ENCODE results near the gene TNRC6B.
"Not testable (repeated sequence)": the region's sequence is repeated elsewhere in the genome, so short reads cannot be mapped to it uniquely, and the experiment has no call there.

Gene TNRC6B

DNA sequence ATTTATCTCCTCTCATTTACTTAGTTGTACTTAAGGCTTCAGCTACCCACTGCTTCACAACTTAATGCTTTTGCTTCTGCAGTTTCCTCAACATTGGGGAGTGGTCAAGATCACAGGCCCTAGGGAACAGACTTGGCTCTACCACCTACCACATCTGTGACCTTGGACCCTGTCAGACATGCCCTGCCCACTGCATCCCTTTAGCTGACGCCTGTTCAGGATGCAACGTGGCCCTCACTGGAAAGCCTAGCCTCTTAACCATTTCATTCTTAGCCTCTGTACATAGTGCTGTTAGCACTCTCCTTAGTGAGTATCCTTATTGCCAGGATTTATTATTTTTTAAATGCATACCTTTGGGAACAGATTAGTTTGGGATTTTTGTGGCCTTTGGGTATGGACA, 34.4 kb downstream of the TNRC6B start:
- no peak for DNase-seq

DNA sequence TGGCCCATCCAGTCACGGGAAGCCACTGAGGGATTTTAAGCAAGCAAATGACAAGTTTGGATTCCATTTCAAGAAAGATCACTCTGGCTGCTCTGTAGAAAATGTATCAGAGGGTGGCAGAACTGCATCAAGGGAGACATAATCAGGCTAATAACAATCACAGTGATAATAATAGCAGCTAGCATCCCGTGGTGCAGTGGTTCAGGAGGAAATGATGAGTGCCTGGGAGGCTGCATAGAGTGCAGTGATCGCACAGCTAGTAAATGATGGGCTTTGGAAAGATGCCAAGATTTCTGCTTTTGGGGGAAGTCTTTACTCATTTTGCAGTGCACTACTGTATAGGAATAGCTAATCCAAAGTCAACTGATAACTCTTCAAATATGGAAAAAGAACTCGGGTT, 35.8 kb downstream of the TNRC6B start:
- DNase-seq, result no peak

DNA sequence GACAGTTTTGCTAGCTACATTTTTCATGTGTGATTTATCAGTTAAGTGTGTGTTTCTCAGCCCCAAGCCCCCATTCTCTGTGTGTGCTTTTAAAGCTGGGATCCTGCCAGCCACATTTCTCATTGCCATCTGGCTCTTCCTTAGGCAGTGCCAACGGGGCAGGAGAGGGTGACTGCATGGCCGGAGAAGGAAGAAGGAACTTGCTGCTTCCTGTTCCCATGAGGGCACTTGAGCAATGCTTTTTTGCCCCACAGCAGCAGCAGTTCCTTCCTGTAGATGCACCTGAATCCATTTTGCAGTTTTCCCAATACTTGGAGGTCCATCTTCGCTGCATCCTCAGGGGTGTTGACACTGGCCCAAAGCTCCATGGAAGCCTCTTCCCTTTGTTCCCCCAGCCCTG, 37.5 kb downstream of the TNRC6B start:
- no peak for DNase-seq

DNA sequence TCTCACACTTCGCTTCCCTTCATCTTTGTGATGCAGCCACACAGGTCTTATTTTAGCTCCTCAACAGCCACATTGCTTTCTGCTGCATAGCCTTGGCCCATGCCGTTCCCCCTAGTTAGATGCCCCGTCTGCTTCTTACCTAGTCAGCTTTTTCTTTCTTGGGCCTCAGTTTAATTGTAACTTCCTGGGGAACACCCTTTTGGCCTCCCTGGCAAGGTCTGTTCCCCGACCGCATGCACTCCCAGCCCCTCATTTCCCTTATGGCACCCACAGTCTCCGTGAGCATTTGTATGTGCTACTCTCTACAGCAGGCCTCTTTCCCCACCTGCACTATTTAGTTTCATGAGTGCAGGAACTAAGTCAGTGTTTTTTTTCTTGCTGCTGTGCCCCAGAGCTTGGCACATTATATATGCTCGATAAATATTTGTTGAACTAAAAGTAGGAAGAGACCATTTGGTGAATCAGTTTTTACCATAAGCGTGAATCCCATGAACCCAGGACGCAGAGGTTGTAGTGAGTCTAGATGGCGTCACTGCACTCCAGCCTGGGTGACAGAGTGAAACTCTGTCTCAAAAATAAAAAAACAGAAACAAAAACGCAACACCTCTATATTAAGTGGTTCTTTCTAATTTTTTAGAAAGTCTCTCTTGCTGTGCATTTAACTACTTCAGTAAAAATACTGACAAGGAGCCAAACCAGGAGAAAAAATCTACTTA, 38.5 kb downstream of the TNRC6B start:
- DNase-seq, result no peak

DNA sequence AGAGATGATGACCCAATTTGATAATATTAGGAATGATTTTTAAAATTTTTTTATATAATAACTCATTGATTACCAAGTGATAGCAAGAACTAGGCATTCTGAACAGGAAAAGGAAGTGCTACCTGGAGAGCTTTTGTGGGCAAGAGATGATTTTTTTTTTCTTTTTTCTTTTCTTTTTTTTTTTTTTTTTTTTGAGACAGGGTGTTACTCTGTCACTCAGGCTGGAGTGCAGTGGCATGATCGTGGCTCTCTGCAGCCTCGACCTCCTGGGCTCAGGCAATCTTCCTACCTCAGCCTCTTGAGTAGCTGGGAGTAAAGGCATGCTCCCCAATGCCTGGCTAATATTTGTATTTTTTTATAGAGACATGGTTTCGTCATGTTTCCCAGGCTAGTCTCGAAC, 40.4 kb downstream of the TNRC6B start:
- DNase-seq, result no peak

DNA sequence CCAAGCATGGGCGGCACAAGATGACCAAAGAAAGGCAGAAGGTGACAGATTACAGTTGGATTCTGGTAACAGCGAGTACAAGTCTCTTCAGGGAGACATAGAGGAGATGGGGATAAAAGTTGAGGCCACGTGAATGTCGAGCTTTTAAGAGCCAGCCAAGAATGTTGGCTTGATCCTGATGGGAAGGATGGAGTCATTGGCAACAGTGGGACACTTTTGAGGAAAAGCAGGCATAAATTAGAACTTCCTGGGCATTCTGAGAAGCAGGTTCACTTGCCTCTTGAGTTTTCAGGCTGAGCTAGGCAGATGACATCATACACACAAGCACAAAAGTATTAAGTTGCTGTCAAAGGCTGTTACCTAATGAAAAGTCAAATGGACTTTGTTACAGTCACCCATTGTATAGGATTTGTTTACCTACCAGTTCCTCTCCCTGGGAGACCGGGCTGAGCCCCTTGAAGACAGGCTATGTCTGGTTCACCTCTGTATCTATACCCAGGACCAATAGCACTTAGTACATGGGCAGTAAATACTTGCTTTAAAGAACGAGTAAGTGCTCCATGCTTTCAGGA, 41.1 kb downstream of the TNRC6B start:
- no peak for DNase-seq

DNA sequence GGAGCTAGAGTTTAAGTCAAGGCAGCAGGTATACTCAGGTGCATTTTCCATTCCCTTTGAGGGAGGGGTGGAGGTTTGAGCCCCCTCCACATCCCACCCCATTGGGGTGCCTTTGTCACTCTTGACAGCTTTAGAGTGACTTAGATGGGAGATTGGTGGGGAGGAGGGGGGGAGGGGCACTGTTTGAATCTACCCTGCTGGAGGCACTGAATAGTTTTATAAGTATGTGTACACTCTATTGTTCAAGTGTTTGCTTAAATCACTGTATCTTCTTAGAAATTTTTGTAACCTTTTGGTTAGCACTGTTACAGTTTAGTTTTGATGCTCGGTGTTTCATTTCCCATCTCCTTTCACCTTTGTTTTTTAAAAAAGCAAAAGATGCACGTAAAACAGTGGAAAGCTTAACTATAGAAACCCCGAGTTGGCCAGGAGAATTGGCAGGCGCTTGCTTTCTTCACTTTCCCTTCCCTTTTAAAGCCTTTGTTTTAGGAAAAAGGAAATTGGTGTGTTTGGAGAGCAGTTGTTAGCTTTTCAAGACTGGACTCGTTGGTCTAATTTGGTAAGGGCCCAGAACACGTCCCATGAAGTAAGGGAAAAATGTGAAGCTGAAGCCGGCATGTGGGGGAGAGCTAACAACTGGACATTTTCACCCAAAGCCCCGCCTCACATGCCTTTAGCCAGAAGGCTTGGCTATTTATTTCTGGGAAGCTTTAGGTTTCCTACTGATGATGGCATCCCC, 42.8 kb downstream of the TNRC6B start:
- no peak for DNase-seq

DNA sequence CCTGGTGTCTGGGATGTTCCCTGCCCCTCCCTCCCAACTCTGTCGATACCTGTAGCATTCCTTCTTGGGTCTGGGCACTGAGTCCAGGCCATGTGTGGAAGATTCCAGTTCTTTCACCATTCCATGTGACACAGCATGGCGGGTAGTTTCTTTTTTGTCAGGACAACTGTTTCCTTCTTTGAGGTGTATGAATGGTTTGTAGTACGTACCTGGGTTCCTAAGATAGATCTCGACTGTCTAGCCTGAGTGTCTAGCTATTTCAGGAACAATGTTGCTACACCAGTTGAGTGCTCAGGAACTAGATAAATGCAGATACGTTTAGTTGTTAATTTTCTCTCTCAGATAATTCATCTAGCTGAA, 43.3 kb downstream of the TNRC6B start:
- DNase-seq, result no peak

DNA sequence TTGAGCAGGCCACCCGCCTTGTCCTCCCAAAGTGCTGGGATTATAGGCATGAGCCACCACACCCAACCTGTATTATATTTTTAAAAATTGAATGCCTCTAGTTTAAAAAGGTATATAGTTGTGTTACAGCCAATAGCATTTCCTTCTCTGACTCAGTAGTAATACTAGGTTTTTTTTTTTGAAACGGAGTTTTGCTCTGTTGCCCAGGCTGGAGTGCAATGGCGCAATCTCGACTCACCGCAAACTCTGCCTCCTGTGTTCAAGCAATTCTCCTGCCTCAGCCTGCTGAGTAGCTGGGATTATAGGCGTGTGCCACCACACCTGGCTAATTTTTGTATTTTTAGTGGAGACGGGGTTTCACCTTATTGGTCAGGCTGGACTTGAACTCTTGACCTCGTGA, 45.3 kb downstream of the TNRC6B start:
- DNase-seq, result not testable (repeated sequence)

DNA sequence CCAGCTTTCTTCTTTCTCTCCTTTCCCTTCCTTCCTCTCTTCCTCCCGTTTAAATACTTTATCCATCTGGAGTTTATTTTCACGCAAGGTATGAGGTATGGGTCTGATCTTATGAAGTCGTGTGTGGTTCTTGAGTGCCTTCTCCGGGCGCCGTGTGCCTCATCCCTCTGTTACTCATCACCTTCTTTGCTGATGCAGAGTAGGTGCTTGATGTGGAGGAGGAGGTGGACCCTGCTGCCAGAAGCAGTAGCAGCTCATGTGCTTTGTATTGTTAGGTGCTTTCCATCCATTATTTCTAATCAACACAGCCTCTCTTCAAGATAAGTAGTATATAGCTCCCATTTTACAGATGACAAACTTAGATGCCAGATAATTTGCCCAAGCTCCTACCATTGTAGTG, 47.0 kb downstream of the TNRC6B start:
- DNase-seq, result no peak

DNA sequence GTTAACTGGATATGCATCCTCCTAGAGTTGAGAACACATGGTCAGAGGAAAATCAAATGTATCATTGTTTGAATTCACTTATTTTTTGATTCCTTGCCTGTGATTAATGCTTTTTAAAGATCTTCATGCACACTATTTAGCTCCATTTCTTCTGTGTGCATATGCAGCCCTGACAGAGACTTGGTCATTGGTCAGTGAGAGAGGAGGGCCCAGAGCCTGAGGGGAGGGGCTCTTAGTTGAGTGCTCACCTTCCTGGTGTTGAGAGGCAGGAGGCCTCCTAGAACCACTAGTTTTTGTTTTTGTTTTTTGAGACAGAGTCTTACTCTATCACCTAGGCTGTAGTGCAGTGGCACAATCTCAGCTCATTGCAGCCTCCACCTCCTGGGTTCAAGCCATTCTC, 48.9 kb downstream of the TNRC6B start:
- DNase-seq, result no peak

DNA sequence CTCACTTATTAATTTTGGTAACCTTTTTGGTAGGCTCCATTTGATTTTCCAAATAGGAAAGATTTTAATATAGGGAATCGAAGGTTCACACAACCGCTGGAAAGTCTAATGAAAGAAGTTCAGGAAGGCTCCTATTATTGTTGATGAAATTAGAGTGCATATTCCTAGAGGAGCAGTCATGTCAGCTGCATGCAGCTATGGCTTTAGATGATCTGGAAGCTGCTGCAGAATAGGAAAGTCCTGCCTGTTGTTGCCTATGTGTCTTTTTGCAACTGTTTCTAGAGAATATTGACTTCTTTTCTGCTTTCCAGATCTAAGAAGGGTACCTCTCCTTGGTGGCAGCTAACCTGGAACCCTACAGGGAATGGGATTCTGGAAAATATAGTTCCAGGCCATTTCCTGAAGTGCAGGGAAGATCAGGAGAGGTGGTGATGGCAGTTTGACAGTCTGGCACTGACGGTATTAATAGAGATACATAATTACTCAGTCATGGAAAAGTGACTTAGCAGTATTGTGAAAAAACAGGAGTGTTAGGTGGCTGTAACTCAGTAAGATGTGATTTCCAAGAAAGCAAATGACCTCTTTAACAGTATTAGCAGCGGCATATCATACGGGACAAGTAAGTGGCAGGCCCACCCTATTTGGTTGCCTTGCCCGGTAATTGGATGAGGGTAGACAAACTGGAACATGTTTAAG, 54.0 kb downstream of the TNRC6B start:
- DNase-seq, result no peak

DNA sequence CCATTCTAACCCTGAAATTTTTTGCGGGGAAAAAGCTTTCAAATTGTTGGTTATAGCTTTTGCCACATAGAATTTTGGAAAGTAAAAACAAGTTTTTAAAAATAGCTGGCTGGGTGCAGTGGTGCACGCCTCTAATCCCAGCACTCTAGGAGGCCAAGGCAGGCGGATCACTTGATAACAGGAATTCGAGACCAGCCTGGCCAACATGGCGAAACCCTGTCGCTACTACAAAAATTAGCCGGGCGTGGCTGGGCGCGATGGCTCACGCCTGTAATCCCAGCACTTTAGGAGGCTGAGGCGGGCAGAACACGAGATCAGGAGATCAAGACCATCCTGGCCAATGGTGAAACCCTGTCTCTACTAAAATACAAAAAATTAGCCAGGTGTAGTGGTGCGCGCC, 54.9 kb downstream of the TNRC6B start:
- DNase-seq, result no peak

DNA sequence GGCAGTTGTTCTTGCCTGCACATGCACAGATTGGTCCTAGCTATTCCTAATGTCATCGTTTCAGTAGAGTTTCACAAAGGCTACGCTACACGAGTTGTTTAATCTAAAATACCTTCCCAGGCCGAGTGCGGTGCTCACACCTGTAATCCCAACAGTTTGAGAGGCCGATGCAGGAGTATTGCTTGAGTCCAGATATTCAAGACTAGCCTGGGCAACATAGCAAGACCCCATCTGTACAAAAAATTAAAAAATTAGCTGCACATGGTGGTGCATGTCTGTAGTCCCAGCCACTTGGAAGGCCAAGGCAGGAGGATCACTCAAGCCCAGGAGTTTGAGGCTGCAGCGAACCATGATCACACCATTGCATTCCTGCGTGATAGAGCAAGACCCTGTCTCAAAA, 56.2 kb downstream of the TNRC6B start:
- DNase-seq, result no peak

DNA sequence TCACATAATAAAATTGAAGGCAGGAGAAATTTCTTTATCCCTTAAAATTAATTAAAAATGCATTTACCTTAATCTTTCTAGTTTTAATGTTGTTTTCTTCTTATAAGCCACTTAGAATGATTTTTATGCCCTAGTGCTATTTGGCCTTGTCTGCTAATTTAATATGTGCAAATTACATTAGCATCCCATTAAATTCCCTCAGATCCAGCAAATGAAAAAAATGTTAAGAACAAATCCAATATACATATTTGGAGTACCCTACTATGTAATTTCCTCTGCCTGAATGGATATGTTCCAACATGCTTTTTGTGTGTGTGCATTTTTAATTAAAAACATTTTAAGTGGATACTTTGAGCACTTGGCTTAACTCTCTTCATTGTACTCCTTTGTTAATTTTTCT, 56.9 kb downstream of the TNRC6B start:
- no peak for DNase-seq

DNA sequence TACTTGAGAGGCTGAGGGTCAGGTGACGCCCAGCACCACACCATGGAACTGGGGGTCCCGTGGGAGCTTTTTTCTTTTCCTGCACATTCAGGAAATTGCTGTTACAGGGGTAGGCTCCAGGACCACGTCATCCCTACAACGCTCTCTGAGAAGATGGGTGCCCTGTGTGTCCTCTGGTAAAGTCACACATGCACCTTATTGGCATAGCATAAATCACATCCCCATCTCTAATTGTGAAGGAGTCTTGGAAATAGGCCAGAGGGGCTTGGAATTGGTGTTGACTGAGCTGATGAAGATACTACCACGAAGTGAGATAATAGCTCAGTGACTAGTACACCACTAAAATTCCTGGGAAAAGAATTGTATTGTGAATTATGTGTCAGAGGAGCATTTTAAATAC, 57.6 kb downstream of the TNRC6B start:
- no peak for DNase-seq

DNA sequence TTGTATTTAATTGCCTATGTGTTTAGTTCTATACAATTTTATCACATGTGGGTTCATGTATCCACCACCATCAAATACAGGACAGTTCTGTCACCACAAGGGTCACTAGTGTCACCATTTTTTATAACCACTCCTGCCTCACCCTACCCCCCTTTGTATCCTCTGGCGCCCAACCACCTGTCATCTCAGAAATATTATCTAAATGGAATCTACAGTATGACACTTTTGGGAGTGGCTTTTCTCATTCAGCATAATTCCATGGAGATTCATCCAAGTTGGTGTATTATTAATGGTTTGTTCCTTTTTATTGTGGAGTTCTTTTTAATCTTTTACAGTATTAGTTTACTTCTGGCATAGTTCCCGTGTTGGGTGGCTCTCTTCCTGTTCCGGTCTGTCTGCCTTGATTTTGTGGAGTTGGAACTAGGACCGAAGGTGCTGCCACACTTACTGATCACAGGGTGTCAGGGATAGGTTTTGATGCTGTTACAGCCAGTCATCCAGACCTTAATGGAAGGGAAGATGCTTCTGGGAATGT, 58.5 kb downstream of the TNRC6B start:
- no peak for DNase-seq

DNA sequence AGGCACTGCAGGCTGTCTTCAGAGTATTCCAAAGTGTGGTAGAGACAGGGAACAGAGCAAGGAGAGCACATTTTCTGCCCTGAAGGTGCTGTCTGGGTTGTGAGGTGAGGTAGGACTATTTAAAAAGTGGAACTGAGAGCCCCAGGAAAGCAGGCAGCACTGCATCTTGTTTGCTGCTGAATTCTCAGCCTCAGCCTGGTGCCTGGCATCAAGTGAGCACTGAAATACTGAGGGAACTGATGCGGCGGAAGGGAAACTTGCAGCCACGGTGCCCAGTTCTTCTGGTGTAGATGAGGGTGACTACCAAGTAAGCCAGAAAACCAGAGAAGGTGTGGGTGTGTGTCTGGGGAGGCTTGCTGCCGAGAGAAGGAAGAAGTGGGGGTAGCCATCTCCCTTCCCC, 59.5 kb downstream of the TNRC6B start:
- DNase-seq, result no peak

DNA sequence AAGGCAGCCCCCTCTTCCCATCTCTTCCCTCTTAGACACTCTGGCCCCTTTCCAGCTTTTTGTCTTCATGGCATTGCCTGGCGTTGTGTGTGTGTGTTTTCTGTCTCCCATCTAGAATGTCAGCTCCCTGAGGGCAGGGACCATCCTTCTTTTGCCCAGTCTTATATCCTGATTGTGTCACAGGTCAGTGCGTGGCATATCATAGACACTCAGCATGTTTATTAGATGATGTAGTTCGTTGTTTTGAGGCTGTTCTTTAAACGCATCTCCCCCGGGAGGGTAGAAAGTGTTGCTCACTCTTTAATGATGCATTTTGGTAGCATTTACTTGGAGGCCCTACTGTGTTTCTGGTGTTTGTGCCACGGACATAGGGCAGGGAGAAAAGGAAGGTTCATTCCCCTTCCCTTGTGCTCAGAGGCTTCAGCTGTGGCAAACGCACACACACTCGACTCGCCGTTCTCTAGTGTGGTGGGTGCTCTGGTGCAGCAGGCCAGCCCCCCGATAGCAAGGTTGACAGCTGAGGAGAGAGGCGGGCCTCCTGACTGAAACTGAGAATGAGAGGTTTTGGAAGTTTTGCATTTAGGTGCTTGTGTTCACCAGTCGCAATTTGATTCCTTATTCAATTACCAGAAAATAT, 60.2 kb downstream of the TNRC6B start:
- no peak for DNase-seq

DNA sequence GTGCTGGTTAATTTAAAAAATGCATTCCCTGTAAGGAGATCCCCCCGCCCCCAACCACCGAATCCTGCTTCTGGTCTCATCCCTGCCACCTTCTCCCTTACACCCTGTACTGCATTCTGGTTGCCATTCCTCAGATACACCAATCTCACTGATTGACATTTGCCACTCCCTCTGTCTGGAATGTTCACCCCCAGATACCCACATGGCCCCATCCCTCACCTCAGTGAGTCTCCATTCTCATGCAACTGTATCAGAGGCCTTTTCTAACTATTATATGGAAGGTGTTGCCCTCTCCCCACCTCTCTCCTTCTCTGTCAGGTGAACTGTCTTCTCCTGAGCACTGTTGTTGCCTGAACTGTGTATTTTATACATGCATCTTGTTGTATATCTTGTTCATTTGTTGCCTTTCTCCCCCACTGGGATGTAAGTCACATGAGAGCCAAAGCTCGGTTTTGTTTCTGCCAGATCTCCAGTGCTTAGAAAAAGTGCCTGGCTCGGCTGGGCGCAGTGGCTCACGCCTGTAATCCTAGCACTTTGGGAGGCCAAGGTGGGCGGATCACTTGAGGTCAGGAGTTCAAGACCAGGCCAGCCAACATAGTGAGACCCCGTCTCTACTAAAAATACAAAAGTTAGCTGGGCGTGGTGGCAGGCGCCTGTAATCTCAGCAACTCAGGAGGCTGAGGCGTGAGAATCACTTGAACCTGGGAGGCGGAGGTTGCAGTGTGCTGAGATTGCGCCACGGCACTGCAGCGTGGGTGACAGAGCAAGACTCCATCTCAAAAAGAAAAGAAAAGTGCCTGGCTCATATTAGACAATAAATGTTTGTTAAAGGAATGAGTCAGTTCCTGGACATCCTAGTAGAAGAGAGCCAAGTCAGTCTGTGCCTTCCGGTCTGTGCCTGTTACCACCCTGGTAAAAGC, 61.0 kb downstream of the TNRC6B start:
- DNase-seq, result no peak

DNA sequence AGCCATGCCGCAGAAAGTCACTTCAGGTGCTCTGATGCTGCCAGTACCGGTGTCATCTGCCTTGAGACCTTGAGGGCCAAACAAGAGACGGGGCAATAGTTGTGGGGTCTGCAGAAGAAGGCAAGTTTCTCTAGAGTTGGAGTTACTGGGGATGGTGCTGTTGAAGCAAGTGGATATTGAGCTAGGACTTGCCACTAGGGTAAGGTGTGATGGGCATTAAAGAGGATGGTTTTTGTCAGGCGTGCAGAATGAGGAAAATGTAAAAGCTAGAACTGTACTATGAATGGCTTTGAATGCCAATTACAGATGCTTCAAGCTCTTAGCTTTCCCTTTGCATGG, 61.6 kb downstream of the TNRC6B start:
- DNase-seq, result no peak

DNA sequence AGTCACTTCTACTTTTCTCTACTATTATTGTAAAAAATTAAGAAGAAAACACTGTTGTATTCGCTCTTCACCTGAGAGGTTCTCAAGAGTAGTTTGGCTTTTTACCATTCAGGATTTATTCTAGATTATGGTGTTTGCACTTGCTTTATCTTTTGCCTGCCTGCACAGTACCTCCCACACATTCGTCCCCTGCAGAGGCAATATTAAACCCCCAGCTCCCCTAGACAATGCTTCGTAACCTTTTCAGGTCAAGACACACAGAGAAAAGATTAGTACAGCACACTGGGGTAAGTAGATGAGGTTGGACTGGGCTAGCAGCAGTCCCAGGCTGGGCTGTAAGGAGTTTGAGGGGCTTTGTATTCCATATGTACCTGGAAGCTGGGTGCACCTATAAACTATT, 62.4 kb downstream of the TNRC6B start:
- no peak for DNase-seq

Data from NCI-H2081 treated with DMSO at 0.1 percent for 48 hours (cell line).